ENCODE data around the gene C6orf163. TPM values are rescaled to one million over a fixed set of nuclear protein-coding genes. Genes with fewer than 3 reads are reported as not detected.

Gene C6orf163
- total RNA-seq, 2 experiments from 2014 or later = 1.4 to 2.8 TPM

- no peak for TF ChIP-seq EZH2phosphoT487 (IDR thresholded peaks at IDR 0.05; ENCODE audit: borderline replicate concordance, low read depth, low read length)
- no peak for TF ChIP-seq CTCF (conservative IDR thresholded peaks at IDR 0.05; ENCODE audit: low read length)
- H3K36me3 ChIP-seq (ENCODE audit: insufficient read depth, low read length) = no peaks in the 10 kb centered on the region
- H3K4me1 ChIP-seq (ENCODE audit: insufficient read depth, low read length, poor library complexity, severe bottlenecking) = peaks cover 19% of the 10 kb centered on the region
- BruUV-seq (replicated peaks) = no TSS peak
- no peaks in the 10 kb centered on the region for H3K9me3 ChIP-seq (ENCODE audit: low read length)
- no peaks in the 10 kb centered on the region for H4K20me1 ChIP-seq (ENCODE audit: insufficient read depth, low read length)
- ChIA-PET CTCF (ENCODE audit: unreplicated experiment) (no interaction called here), POLR2A (no interaction called here)
- H3K9me2 ChIP-seq (ENCODE audit: insufficient read depth, low read length) = no peaks in the 10 kb centered on the region
- H3K79me2 ChIP-seq (ENCODE audit: insufficient read depth, low read depth, low read length) = no peaks in the 10 kb centered on the region
- no peak overlapping the region for H3K4me2 ChIP-seq (ENCODE audit: low read length)
- no peak for DNase-seq (ENCODE audit: low spot score)
- no peak overlapping the region for H2AFZ ChIP-seq (ENCODE audit: low read length)
- no peak overlapping the region for H3K27ac ChIP-seq (ENCODE audit: low read depth, low read length, poor library complexity, severe bottlenecking)
- no peak overlapping the region for H3K4me3 ChIP-seq (ENCODE audit: low read depth, low read length, poor library complexity, severe bottlenecking)
- intact Hi-C loops (cut with micrococcal nuclease; ENCODE audit: unreplicated experiment) = loop anchor here (10.0 kb wide), 2 partner anchors 539 to 839 kb away; no protein-coding TSS in a partner anchor
These were observed 50.8 kb downstream of the C6orf163 start for GRCh38 chr6:87395431-87395830.

DNA sequence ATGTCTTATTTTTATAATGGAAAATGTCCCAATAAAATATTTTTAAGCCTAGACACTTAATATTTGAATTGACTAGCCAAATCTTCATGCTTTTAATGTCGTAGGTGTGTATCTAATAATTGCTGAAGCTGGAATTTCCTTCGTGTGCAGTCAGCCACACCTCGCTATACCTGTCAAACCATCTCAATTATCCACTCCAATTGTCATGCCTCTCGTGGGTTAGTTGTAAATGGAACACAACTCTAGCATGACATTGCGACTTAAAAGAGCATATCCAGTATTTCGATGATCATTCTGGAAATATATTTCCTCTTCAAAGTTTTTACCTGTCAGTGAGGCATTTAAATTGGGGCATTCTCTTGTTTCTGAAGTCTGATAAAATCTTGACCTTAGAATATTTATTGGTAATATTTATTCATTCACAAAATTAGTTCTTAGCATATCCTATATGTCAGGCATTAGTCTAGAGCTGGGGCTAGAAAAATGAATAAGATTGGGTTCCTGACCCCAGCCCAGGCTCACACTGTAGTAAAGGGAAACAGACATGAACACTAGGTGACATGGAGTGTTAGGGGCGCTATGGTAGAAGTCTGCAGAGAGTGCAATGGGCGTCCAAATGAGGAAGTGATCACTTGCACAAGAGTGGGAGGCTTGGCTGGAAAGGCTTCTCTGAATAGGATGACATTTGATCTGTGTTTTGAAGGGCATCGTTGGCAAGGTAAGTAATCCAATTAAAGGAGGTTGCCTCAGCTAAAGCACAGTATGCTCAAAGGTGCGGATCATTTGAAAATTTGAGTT lies 52.2 kb downstream of the C6orf163 start:
- Histone ChIP-seq H3K27ac (ENCODE audit: low read depth, low read length, poor library complexity, severe bottlenecking) (no peak overlapping the region), H3K36me3 (ENCODE audit: insufficient read depth, low read length) (no peaks in the 10 kb centered on the region), H4K20me1 (ENCODE audit: insufficient read depth, low read length) (no peaks in the 10 kb centered on the region), H3K9me2 (ENCODE audit: insufficient read depth, low read length) (no peaks in the 10 kb centered on the region), H2AFZ (ENCODE audit: low read length) (no peak overlapping the region; the same call in 1 of the 2 replicates), H3K9me3 (ENCODE audit: low read length) (no peaks in the 10 kb centered on the region), H3K79me2 (ENCODE audit: insufficient read depth, low read depth, low read length) (no peaks in the 10 kb centered on the region), H3K4me1 (ENCODE audit: insufficient read depth, low read length, poor library complexity, severe bottlenecking) (peaks cover 19% of the 10 kb centered on the region), H3K4me2 (ENCODE audit: low read length) (no peak overlapping the region), H3K4me3 (ENCODE audit: low read depth, low read length, poor library complexity, severe bottlenecking) (no peak overlapping the region)
- DNase-seq (ENCODE audit: low spot score) = peak; percentile 71
- ChIA-PET POLR2A (interaction anchor here (0.5 to 1.6 kb wide), 3 partner anchors 12 to 434 kb away, joined by 3 to 4 read pairs (median 3); no protein-coding TSS in a partner anchor), CTCF (ENCODE audit: unreplicated experiment) (interaction anchor here (0.6 to 1.0 kb wide), 2 partner anchors 12 to 257 kb away, joined by 3 read pairs; no protein-coding TSS in a partner anchor)
- intact Hi-C loops (cut with micrococcal nuclease; ENCODE audit: unreplicated experiment) = loop anchor here (10.0 kb wide), 2 partner anchors 538 to 838 kb away; no protein-coding TSS in a partner anchor
- TF ChIP-seq CTCF (conservative IDR thresholded peaks at IDR 0.05; ENCODE audit: low read length) (peak; percentile 49; the same call in 1 of the 2 replicates), EZH2phosphoT487 (IDR thresholded peaks at IDR 0.05; ENCODE audit: borderline replicate concordance, low read depth, low read length) (no peak)
- no TSS peak for BruUV-seq (replicated peaks)

DNA sequence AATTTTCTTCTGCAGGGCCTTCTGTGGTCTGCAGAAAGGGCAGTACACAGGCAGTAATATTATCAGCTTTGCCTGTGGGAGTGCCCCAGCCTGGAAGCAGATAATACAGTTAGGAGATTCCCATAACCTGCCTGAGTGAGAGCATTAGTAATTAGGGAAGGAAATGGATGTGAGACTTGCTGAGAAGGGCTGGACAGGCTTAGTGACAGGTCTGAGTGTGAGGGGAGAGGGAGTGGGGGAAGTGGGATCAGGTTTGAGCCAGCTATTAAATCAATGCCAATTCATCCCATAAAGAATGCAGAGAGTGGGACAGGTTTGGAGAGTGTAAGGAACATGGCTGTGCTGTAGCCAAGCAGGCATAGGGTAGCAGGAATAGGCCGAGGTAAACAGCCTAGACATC lies 53.0 kb downstream of the C6orf163 start:
- no TSS peak for BruUV-seq (replicated peaks)
- intact Hi-C loops (cut with micrococcal nuclease; ENCODE audit: unreplicated experiment) = loop anchor here (10.0 kb wide), 2 partner anchors 537 to 837 kb away; no protein-coding TSS in a partner anchor

More for the DNA sequence above, 53.0 kb downstream of the C6orf163 start:
- Histone ChIP-seq H3K27ac (ENCODE audit: low read depth, low read length, poor library complexity, severe bottlenecking) (no peak overlapping the region), H3K4me2 (ENCODE audit: low read length) (no peak overlapping the region), H3K4me1 (ENCODE audit: insufficient read depth, low read length, poor library complexity, severe bottlenecking) (peaks cover 17% of the 10 kb centered on the region), H3K9me2 (ENCODE audit: insufficient read depth, low read length) (no peaks in the 10 kb centered on the region), H3K9me3 (ENCODE audit: low read length) (no peaks in the 10 kb centered on the region), H4K20me1 (ENCODE audit: insufficient read depth, low read length) (no peaks in the 10 kb centered on the region), H3K79me2 (ENCODE audit: insufficient read depth, low read depth, low read length) (no peaks in the 10 kb centered on the region), H3K36me3 (ENCODE audit: insufficient read depth, low read length) (no peaks in the 10 kb centered on the region), H2AFZ (ENCODE audit: low read length) (no peak overlapping the region), H3K4me3 (ENCODE audit: low read depth, low read length, poor library complexity, severe bottlenecking) (no peak overlapping the region)
- no peak for TF ChIP-seq EZH2phosphoT487 (IDR thresholded peaks at IDR 0.05; ENCODE audit: borderline replicate concordance, low read depth, low read length)
- TF ChIP-seq CTCF (conservative IDR thresholded peaks at IDR 0.05; ENCODE audit: low read length) = no peak
- DNase-seq (ENCODE audit: low spot score) = no peak
- POLR2A ChIA-PET = interaction anchor here (1.6 kb wide), 1 partner anchor 16 kb away, joined by 3 read pairs; no protein-coding TSS in a partner anchor
- CTCF ChIA-PET (ENCODE audit: unreplicated experiment) = no interaction called here

All from OCI-LY7 (cell line).